HG02588 (cell line): ENCODE measurements around the gene TSKU.

Experiments
- ATAC-seq: cut with Tn5 transposase; IDR thresholded peaks from one replicate; pipeline ENCODE4 v1.9.1; 2021; ENCODE audit warnings: mild to moderate bottlenecking, moderate library complexity; ENCODE audit not compliant: unreplicated experiment

The TSKU gene

DNA sequence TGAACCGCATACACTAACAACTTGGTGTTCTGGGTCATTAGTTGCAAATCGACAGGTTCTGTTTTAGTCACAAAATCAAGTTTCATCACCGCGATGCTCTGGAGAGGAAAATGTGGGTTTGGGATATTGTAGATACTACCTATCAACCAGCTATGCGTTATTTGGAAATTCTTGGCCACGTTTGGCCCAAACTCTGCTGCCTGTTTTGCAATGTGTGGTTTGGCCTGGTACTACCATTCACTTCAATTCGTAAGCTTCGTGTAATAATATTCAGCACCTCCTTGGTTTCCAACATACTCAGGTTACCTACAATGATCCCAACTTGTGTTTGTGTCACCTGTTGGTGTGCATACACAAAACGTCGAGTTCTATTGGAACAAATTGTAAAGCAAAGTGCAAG is 61.4 kb downstream of the TSKU start:
- no peak for ATAC-seq

DNA sequence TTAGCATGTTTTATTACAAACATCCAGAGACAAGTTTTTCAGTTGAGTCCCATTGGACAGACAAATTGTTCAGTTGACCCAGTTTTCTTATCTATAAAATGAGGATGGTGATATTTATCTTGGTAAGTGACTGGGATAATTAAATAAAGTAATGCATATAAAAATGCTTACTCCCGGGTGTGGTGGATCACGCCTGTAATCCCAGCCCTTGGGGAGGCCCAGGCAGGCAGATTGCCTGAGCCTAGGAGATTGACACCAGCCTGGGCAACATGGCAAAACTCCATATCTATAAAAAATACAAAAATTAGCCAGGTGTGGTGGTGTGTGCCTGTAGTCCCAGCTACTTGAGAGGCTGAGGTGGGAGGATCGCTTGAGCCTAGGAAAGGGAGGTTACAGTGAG is 61.9 kb downstream of the TSKU start:
- ATAC-seq: no peak

DNA sequence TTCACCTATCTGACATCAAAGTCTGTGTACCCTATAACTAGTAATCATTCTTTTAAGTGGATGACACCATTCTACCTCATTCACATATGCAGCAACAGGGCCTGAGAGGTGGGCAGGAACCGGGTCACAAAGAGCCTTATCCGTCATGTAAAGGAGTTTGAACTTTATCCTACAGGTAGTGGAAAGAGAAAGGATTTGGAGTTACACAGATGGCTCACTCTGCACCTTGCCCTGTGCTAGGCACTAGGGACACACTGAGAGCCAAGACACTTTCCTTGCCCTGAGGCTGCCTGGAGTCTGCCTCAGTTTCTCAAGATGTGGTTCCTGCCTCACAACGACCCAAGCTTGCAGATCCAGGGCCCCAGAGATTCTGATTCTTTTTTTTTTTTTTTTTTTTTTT is 63.3 kb downstream of the TSKU start:
- no peak for ATAC-seq
